Suprapubic skin (tissue), 4 donors: Measurements from ENCODE around the gene LRRC8D. TPM values are rescaled to one million over a fixed set of nuclear protein-coding genes. Genes with fewer than 3 reads are reported as not detected.

Experiments
- DNase-seq, 2 donors: peaks; one replicate each; pipeline ENCODE4 v3.0.0-alpha.2; 2019; ENCODE audit warnings: low spot score in 2 of 2
- H3K27ac ChIP-seq: fragments of 200-600 bp; sonication (generic); one replicate; pipeline ENCODE4 v1.5.1; 2019
- H3K27me3 ChIP-seq: fragments of 200-600 bp; sonication (generic); one replicate; pipeline ENCODE4 v1.5.1; 2019
- H3K36me3 ChIP-seq: fragments of 200-600 bp; sonication (generic); one replicate; pipeline ENCODE4 v1.5.1; 2019
- H3K4me1 ChIP-seq: fragments of 200-600 bp; sonication (generic); one replicate; pipeline ENCODE4 v1.5.1; 2019
- H3K4me3 ChIP-seq: fragments of 200-600 bp; sonication (generic); one replicate; pipeline ENCODE4 v1.5.1; 2019; ENCODE audit warnings: mild to moderate bottlenecking
- H3K9me3 ChIP-seq: fragments of 200-600 bp; sonication (generic); one replicate; pipeline ENCODE4 v1.5.1; 2019
- EP300 ChIP-seq: sonication (generic); formaldehyde crosslinking; IDR thresholded peaks from one replicate; pipeline ENCODE4 v1.6.1; 2017; ENCODE audit warnings: antibody characterized with exemption
- POLR2A ChIP-seq, 2 donors: fragments of 450-650 bp; IDR thresholded peaks; one replicate each; pipeline ENCODE4 v1.6.1; 2017; ENCODE audit warnings: antibody characterized with exemption in 2 of 2, mild to moderate bottlenecking in 2 of 2, moderate library complexity in 2 of 2
- POLR2AphosphoS5 ChIP-seq, 3 donors: sonication (generic); formaldehyde crosslinking; IDR thresholded peaks; one replicate each; pipeline ENCODE4 v1.6.1; 2017; ENCODE audit warnings: antibody characterized with exemption in 3 of 3
- WGBS: methylation state at CpG from one replicate; pipeline ENCODE4 v1.1.5; 2018; 5-methylcytosine and 5-hydroxymethylcytosine counted together
- total RNA-seq, 4 donors: library from RNA; depleted of rRNA; stranded (reverse); fragments of >200 nt; gene quantifications; one replicate each; pipeline ENCODE4 v1.1.0, GENCODE V29; 2016
- TF ChIP-seq, protein P1 (sequence below), 2 donors: fragments of 200-600 bp in 1 of 2; fragments of 450-650 bp in 1 of 2; sonication (generic) in 1 of 2; IDR thresholded peaks; one replicate each; pipeline ENCODE4 v1.5.1; 2016 to 2019; ENCODE audit warnings: antibody characterized with exemption in 2 of 2, mild to moderate bottlenecking in 1 of 2, moderate library complexity in 1 of 2

LRRC8D gene
- total RNA-seq, 4 donors from 2014 or later: 11.7 to 24.8 (median 21.6) TPM

GRCh38 chr1:89912073-89912472 lies 91.2 kb downstream of the LRRC8D start:
- 68% methylated on average over 1 of the region's 1 CpG for WGBS

DNA sequence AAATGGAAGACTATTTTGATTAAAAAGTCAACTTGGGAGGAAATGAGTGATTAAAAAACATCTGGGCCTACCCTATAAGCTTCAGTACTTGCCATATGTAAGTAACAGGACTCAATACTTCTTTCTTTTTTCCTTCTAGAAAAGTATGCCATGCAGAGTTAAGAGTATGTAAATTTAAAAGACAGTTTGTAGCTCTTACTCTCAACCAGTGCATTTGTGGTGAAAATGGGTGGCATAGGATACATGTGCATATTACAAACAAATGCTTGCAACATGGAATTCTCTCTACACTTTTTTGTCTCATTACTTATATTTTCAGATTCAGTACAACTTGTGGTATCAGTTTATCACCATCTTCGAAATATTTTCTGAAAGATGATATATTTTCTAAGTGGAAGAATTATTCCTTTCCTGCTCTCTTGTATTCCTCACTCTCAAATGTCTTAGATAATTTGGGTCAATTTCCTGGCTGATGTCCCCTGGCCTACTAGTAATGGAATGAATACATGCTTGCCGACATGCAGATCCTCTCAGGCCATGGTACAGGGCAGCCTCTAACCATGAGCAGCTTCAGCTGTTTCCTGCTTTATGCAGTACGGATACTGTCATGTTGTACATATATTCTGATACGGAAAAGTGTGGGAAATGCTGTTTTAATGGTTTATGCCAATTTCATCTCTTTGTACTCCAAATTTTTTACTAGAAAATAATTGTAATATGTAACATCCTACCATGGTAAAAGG lies 92.7 kb downstream of the LRRC8D start:
- 87% methylated on average over 4 of the region's 4 CpGs for WGBS
- no peak for DNase-seq
- no peak overlapping the region for H3K4me3 ChIP-seq
- no peaks in the 10 kb centered on the region for H3K9me3 ChIP-seq
- no peaks in the 10 kb centered on the region for H3K27me3 ChIP-seq
- TF ChIP-seq, protein P1, sequence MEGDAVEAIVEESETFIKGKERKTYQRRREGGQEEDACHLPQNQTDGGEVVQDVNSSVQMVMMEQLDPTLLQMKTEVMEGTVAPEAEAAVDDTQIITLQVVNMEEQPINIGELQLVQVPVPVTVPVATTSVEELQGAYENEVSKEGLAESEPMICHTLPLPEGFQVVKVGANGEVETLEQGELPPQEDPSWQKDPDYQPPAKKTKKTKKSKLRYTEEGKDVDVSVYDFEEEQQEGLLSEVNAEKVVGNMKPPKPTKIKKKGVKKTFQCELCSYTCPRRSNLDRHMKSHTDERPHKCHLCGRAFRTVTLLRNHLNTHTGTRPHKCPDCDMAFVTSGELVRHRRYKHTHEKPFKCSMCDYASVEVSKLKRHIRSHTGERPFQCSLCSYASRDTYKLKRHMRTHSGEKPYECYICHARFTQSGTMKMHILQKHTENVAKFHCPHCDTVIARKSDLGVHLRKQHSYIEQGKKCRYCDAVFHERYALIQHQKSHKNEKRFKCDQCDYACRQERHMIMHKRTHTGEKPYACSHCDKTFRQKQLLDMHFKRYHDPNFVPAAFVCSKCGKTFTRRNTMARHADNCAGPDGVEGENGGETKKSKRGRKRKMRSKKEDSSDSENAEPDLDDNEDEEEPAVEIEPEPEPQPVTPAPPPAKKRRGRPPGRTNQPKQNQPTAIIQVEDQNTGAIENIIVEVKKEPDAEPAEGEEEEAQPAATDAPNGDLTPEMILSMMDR (IDR thresholded peaks at IDR 0.05): no peak
- no peak for TF ChIP-seq POLR2AphosphoS5 (IDR thresholded peaks at IDR 0.05)
- H3K27ac ChIP-seq: no peak overlapping the region
- peaks cover 9% of the 10 kb centered on the region for H3K4me1 ChIP-seq
- no peaks in the 10 kb centered on the region for H3K36me3 ChIP-seq

More at GRCh38 chr1:89912073-89912472, 91.2 kb downstream of the LRRC8D start:
- TF ChIP-seq POLR2AphosphoS5 (IDR thresholded peaks at IDR 0.05) (no peak), POLR2A (IDR thresholded peaks at IDR 0.05) (no peak), EP300 (no peak)
- TF ChIP-seq, protein P1 (IDR thresholded peaks at IDR 0.05): no peak
- DNase-seq: no peak
- no peaks in the 10 kb centered on the region for H3K27me3 ChIP-seq
- no peak overlapping the region for H3K4me3 ChIP-seq
- peaks cover 14% of the 10 kb centered on the region for H3K4me1 ChIP-seq
- H3K27ac ChIP-seq: no peak overlapping the region
- H3K9me3 ChIP-seq: no peaks in the 10 kb centered on the region
- no peaks in the 10 kb centered on the region for H3K36me3 ChIP-seq

GRCh38 chr1:89917353-89917752 lies 96.5 kb downstream of the LRRC8D start:
- Histone ChIP-seq H3K4me1 (no peaks in the 10 kb centered on the region), H3K36me3 (no peaks in the 10 kb centered on the region), H3K27me3 (no peaks in the 10 kb centered on the region), H3K4me3 (no peak overlapping the region), H3K27ac (no peak overlapping the region), H3K9me3 (no peaks in the 10 kb centered on the region)
- 59% methylated on average over 1 of the region's 1 CpG for WGBS
- TF ChIP-seq POLR2A (IDR thresholded peaks at IDR 0.05): no peak
- TF ChIP-seq, protein P1 (IDR thresholded peaks at IDR 0.05): no peak
- no peak for TF ChIP-seq POLR2AphosphoS5 (IDR thresholded peaks at IDR 0.05)
- TF ChIP-seq EP300: no peak
- DNase-seq: no peak

DNA sequence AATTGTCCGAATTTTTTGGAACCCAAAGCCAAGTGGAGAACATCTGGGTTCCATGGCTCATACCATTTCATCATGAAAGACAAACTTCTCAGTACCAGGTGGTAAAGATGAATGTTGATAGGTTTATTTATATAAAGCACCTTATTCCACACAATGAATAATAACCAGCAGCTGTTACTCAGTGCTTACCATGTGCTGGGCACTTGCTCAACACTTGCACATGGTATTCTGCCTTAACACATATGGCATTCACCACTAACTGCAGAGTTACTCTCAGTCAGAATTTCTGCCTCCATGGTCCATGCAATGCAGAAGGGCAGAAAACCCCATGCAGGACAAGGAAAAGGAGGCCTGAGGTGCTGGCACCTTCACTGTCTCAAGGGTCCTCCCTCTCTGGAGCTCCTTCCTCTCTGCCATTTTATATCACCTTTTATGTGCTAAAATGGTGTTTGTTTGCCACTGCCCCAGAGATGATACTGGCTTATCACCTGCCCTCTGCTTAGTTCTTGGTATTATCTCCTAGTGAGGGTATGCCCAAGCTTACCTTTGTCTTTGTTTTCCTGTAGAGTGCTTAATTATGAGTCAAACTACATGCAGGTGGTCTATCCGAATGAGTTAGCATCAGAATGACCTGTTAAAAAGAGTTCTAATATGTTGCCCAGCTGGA lies 97.4 kb downstream of the LRRC8D start:
- Histone ChIP-seq H3K4me1 (no peaks in the 10 kb centered on the region), H3K9me3 (no peaks in the 10 kb centered on the region), H3K4me3 (no peak overlapping the region), H3K27me3 (no peaks in the 10 kb centered on the region), H3K27ac (no peak overlapping the region), H3K36me3 (no peaks in the 10 kb centered on the region)
- WGBS: 93% methylated on average over 2 of the region's 2 CpGs
- TF ChIP-seq, protein P1 (IDR thresholded peaks at IDR 0.05): no peak
- no peak for TF ChIP-seq POLR2A (IDR thresholded peaks at IDR 0.05)
- no peak for TF ChIP-seq POLR2AphosphoS5 (IDR thresholded peaks at IDR 0.05)
- TF ChIP-seq EP300: no peak
- no peak for DNase-seq

GRCh38 chr1:89918794-89919155 lies 97.9 kb downstream of the LRRC8D start:
- Histone ChIP-seq H3K27me3 (no peaks in the 10 kb centered on the region), H3K4me1 (no peaks in the 10 kb centered on the region), H3K4me3 (no peak overlapping the region), H3K9me3 (peaks cover 4% of the 10 kb centered on the region), H3K27ac (no peak overlapping the region), H3K36me3 (no peaks in the 10 kb centered on the region)
- 75% methylated on average over 1 of the region's 1 CpG for whole genome bisulfite sequencing
- no peak for TF ChIP-seq POLR2AphosphoS5 (IDR thresholded peaks at IDR 0.05)
- no peak for TF ChIP-seq POLR2A (IDR thresholded peaks at IDR 0.05)
- TF ChIP-seq, protein P1 (IDR thresholded peaks at IDR 0.05): no peak
- TF ChIP-seq EP300: no peak
- no peak for DNase-seq
